Suprapubic skin (tissue), 3 donors: ENCODE data around the gene NIPAL4.

Experiments
- EP300 ChIP-seq: sonication (generic); formaldehyde crosslinking; IDR thresholded peaks from one replicate; pipeline ENCODE4 v1.6.1; 2017; ENCODE audit warnings: antibody characterized with exemption
- TF ChIP-seq, protein P1 (sequence below), 2 donors: fragments of 200-600 bp in 1 of 2; fragments of 450-650 bp in 1 of 2; sonication (generic) in 1 of 2; IDR thresholded peaks; one replicate each; pipeline ENCODE4 v1.5.1; 2016 to 2019; ENCODE audit warnings: antibody characterized with exemption in 2 of 2, mild to moderate bottlenecking in 1 of 2, moderate library complexity in 1 of 2

DNA sequence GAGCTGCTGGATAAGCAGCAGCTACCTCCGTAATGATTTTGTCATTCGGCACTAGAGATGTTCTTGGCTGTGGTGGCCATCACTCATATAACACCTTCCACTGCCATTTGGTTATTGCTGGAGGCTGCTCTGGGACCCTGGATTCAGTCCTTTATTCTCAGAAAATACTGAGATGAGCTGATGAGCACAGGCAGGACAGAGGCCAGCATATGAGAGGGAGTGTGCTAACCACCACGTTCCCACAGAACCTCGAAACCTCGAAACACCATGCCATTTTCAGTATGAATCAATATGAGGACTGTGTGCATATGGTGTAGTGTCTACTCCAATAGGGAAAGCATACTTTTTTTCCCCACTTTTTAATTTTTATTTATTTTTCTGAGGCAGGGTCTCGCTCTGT, 59.0 kb downstream of the NIPAL4 start:
- TF ChIP-seq EP300: no peak
- TF ChIP-seq, protein P1, sequence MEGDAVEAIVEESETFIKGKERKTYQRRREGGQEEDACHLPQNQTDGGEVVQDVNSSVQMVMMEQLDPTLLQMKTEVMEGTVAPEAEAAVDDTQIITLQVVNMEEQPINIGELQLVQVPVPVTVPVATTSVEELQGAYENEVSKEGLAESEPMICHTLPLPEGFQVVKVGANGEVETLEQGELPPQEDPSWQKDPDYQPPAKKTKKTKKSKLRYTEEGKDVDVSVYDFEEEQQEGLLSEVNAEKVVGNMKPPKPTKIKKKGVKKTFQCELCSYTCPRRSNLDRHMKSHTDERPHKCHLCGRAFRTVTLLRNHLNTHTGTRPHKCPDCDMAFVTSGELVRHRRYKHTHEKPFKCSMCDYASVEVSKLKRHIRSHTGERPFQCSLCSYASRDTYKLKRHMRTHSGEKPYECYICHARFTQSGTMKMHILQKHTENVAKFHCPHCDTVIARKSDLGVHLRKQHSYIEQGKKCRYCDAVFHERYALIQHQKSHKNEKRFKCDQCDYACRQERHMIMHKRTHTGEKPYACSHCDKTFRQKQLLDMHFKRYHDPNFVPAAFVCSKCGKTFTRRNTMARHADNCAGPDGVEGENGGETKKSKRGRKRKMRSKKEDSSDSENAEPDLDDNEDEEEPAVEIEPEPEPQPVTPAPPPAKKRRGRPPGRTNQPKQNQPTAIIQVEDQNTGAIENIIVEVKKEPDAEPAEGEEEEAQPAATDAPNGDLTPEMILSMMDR (IDR thresholded peaks at IDR 0.05): no peak
